ENCODE data around the gene NCEH1. TPM values are rescaled to one million over a fixed set of nuclear protein-coding genes. Genes with fewer than 3 reads are reported as not detected.

Gene NCEH1
- total and polyA plus RNA-seq, 10 of the 15 experiments (the other 5 are each of a cell fraction or from before 2014, with no cell fraction given) = 1.8 to 8.1 (median 4.5) TPM

DNA sequence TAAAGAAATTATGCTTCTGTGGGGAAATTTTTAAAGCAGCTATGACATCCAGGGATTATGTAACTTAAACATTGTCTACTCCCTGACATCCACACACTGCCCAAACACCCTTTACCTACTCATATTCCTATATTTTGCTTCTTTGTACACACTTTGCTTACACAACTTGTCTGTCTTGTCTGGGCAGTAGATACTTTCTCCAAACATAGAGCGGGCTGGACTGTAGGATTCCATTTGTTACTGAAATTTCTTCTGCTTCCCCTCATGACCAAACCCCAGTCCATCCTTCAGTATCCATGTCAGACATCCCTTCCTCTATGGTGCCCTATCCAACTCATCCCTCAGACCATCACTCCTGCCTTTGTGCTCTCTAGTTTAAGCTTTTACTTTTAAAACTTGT, 19.9 kb downstream of the NCEH1 start:
- ATAC-seq = no peak
- no peak overlapping the region for H3K9ac ChIP-seq (ENCODE audit: control insufficient read depth, insufficient read depth, low read length)
- no peak overlapping the region for H3K4me2 ChIP-seq (ENCODE audit: control insufficient read depth, insufficient read depth)
- no peak for TF ChIP-seq LARP7 (IDR thresholded peaks at IDR 0.05)
- no peak for TF ChIP-seq ZNF24 (IDR thresholded peaks at IDR 0.05)
- no peak for TF ChIP-seq ZNF217 (IDR thresholded peaks at IDR 0.05)
- TF ChIP-seq, protein P1, sequence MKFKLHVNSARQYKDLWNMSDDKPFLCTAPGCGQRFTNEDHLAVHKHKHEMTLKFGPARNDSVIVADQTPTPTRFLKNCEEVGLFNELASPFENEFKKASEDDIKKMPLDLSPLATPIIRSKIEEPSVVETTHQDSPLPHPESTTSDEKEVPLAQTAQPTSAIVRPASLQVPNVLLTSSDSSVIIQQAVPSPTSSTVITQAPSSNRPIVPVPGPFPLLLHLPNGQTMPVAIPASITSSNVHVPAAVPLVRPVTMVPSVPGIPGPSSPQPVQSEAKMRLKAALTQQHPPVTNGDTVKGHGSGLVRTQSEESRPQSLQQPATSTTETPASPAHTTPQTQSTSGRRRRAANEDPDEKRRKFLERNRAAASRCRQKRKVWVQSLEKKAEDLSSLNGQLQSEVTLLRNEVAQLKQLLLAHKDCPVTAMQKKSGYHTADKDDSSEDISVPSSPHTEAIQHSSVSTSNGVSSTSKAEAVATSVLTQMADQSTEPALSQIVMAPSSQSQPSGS (IDR thresholded peaks at IDR 0.05; ENCODE audit: low read length) = no peak
- no peak for TF ChIP-seq STAT3 (IDR thresholded peaks at IDR 0.05; ENCODE audit: low read depth, low read length)
- in situ Hi-C loops (cut with MboI) = no loop called here
- no peak overlapping the region for H3K4me3 ChIP-seq
- no peak for FAIRE-seq
- no peaks in the 10 kb centered on the region for H3K36me3 ChIP-seq (ENCODE audit: control insufficient read depth in 2 of 2, insufficient read depth in 2 of 2, low read length in 1 of 2)
- ChIA-PET POLR2A (interaction anchor here (0.7 kb wide), 1 partner anchor 181 kb away, joined by 3 read pairs; no protein-coding TSS in a partner anchor), SMC1A (ENCODE audit: uncharacterized antibody, unreplicated experiment) (interaction anchor here (0.9 to 3.4 kb wide), 3 partner anchors 10 to 46 kb away, joined by 3 to 19 read pairs (median 3); no protein-coding TSS in a partner anchor), CTCF (interaction anchor here (0.6 to 3.7 kb wide), 4 partner anchors 17 to 95 kb away, joined by 3 to 30 read pairs (median 12); partner anchors contain the start of gene NCEH1), RAD21 (ENCODE audit: unreplicated experiment) (interaction anchor here (1.2 kb wide), 1 partner anchor 18 kb away, joined by 7 read pairs; no protein-coding TSS in a partner anchor)
- no peaks in the 10 kb centered on the region for H3K9me3 ChIP-seq (replicated peaks; ENCODE audit: control insufficient read depth, insufficient read depth, low read length)
- H3K79me2 ChIP-seq (ENCODE audit: control insufficient read depth, insufficient read depth, low read length) = no peaks in the 10 kb centered on the region
- 100% methylated on average over 1 of the region's 1 CpG for WGBS (ENCODE audit: insufficient coverage, insufficient replicate concordance, low lambda C conversion rate, missing lambda C conversion rate)
- no peaks in the 10 kb centered on the region for H3K27me3 ChIP-seq (replicated peaks in 1 of 2; ENCODE audit: control insufficient read depth in 2 of 2, insufficient read depth in 2 of 2, low read length in 1 of 2)
- H3K4me1 ChIP-seq (ENCODE audit: control insufficient read depth, insufficient read depth, low read length) = peaks cover 17% of the 10 kb centered on the region
- no TSS peak for BruUV-seq (replicated peaks)
- H3K27ac ChIP-seq (ENCODE audit: control insufficient read depth, insufficient read depth) = no peak overlapping the region
- no peaks in the 10 kb centered on the region for H4K20me1 ChIP-seq (ENCODE audit: control insufficient read depth, insufficient read depth)
- no peak for DNase-seq (ENCODE audit: low read depth, low spot score)
- H2AFZ ChIP-seq (ENCODE audit: control insufficient read depth, low read depth, low read length) = no peak overlapping the region
- intact Hi-C loops (cut with micrococcal nuclease; ENCODE audit: unreplicated experiment) = no loop called here

DNA sequence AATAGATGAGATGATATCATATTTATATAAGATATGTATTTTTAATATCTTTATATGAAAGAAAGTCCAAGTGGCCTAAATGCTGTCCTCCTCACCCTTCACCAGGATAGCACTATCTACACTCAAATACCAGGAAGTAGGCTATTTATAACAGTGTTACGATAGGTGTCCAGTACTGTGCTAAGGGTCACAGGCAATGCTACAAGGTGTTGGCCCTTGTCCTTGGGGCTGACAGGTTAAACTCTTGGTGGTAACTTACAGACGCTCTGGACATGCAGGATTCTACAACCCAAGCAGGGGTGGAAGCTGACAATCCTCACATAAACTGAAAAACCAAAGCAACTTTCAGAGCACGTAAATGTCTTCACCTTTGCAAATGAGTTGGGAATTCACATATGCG, 22.3 kb downstream of the NCEH1 start:
- no peak overlapping the region for H2AFZ ChIP-seq (ENCODE audit: control insufficient read depth, low read depth, low read length)
- no peak overlapping the region for H3K4me2 ChIP-seq (ENCODE audit: control insufficient read depth, insufficient read depth)
- no peaks in the 10 kb centered on the region for H3K9me3 ChIP-seq (replicated peaks; ENCODE audit: control insufficient read depth, insufficient read depth, low read length)
- TF ChIP-seq LARP7 (IDR thresholded peaks at IDR 0.05) = no peak
- TF ChIP-seq YBX1 (IDR thresholded peaks at IDR 0.05) = no peak
- H3K27ac ChIP-seq (ENCODE audit: control insufficient read depth, insufficient read depth) = no peak overlapping the region
- no TSS peak for BruUV-seq (replicated peaks)
- FAIRE-seq = no peak
- peaks cover 17% of the 10 kb centered on the region for H3K4me1 ChIP-seq (ENCODE audit: control insufficient read depth, insufficient read depth, low read length)
- no peaks in the 10 kb centered on the region for H3K79me2 ChIP-seq (ENCODE audit: control insufficient read depth, insufficient read depth, low read length)
- no peak for ATAC-seq
- no peak overlapping the region for H3K9ac ChIP-seq (ENCODE audit: control insufficient read depth, insufficient read depth, low read length)
- POLR2A ChIA-PET = interaction anchor here (0.7 to 0.8 kb wide), 2 partner anchors 7 to 35 kb away, joined by 3 to 8 read pairs; no protein-coding TSS in a partner anchor
- no peaks in the 10 kb centered on the region for H3K27me3 ChIP-seq (replicated peaks in 1 of 2; ENCODE audit: control insufficient read depth in 2 of 2, insufficient read depth in 2 of 2, low read length in 1 of 2)
- intact Hi-C loops (cut with micrococcal nuclease; ENCODE audit: unreplicated experiment) = no loop called here
- SMC1A ChIA-PET (ENCODE audit: uncharacterized antibody, unreplicated experiment) = no interaction called here
- RAD21 ChIA-PET (ENCODE audit: unreplicated experiment) = interaction anchor here (0.5 kb wide), 1 partner anchor 740 kb away, joined by 3 read pairs; no protein-coding TSS in a partner anchor
- WGBS (ENCODE audit: insufficient coverage, insufficient replicate concordance, low lambda C conversion rate, missing lambda C conversion rate) = 95% methylated on average over 4 of the region's 4 CpGs
- H3K4me3 ChIP-seq = no peak overlapping the region
- CTCF ChIA-PET = interaction anchor here (0.6 to 0.8 kb wide), 2 partner anchors 15 to 148 kb away, joined by 4 to 5 read pairs; no protein-coding TSS in a partner anchor
- DNase-seq (ENCODE audit: low read depth, low spot score) = no peak
- H4K20me1 ChIP-seq (ENCODE audit: control insufficient read depth, insufficient read depth) = no peaks in the 10 kb centered on the region
- no peaks in the 10 kb centered on the region for H3K36me3 ChIP-seq (ENCODE audit: control insufficient read depth in 2 of 2, insufficient read depth in 2 of 2, low read length in 1 of 2)
- in situ Hi-C loops (cut with MboI) = no loop called here
